NOMO-1 (cell line): ENCODE results near the gene ALG14.
"Not testable (repeated sequence)": the region's sequence is repeated elsewhere in the genome, so short reads cannot be mapped to it uniquely, and the experiment has no call there.

Experiments used
- DNase-seq, 2 experiments: peaks; one replicate each; lab custom pipeline; 2025; ENCODE audit not compliant: unreplicated experiment in 2 of 2; lab: John Stamatoyannopoulos, UW

Gene ALG14, protein sequence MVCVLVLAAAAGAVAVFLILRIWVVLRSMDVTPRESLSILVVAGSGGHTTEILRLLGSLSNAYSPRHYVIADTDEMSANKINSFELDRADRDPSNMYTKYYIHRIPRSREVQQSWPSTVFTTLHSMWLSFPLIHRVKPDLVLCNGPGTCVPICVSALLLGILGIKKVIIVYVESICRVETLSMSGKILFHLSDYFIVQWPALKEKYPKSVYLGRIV

DNA sequence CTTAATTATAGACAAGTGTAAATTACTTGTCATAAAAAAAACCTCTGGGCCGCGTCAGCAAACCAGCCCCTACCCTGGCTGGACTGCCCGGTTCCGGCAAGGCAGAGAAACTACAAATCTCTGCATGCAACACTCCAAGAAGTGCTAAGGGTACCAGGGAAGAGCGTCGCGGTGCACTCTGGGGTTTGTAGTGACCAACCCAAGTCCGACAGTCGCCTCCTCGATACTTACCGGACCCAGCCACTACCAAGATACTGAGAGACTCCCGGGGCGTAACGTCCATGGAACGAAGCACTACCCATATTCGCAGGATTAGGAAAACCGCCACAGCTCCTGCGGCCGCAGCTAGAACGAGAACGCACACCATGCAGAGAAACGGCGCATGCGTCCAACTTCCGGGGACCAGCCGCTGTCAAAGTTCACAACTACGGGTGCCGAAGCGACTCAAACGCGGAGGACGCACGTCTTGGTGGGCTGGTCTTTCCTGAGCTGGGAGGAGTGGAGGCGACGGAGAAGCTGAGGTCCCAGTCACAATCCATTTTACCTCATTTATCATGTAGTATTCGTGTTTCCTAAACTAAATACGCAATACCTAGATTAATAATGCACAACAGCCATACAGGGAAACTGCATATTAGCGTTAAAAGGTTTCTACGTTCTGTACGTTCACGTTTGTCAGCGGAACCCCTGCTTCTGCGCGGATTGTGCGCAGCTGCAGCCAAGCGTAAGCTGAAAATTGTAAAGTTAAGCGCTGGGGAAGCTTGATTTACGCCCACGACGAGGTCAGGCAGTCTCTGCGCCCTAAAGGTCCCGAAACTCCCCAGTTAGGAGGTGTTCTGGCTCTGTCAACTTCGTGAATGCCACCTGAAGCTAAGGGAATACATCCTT is at the start of gene ALG14:
ALG14 (minus strand) TSS at position 420 of the 888 bp plus-strand sequence; CDS start at position 367, 53 bp downstream.
- DNase-seq, result peak; percentile 87 to 90

DNA sequence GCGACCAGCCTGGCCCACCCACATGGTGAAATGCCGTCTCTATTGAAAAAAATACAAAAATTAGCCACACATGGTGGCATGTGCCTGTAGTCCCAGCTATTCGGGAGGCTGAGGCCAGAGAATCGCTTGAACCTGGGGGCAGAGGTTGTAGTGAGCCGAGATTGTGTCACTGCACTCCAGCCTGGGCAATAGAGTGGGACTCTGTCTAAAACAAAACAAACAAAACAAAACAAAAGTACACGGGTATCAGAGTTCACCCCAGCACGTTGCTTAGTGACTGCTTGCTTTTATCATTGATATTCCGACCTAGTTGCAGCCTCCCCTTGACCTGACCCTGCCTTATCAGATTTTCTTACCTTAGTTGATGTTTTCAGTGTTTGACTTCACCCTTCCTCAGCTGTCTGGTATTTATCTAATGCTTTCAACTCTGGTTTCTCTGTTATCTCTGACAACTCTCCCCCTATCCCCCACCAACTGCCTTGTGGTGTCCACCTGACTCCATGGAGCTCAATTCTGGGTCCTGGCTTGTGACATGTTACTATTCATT is 49.5 kb upstream of the ALG14 start:
- no peak for DNase-seq

DNA sequence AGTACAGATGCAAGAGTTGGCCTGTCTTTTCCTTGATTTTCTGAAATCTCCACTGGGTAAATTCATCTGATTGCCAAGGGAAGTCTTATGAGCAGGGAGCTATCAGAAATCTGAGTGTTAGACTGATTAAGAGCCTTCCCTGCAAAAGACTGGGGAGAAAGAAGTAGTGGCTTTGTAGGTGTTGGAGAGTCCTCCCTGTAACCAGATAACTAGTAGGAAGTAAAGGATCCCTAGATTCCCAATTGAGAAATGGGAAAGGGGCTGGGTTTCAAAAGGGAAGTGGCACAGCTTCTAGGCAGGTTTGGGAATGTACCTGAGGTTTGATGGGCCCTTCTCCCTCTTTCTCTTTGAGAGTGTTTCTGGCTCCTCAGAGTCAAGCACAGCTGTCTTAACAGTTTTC is 46.5 kb upstream of the ALG14 start:
- no peak for DNase-seq

DNA sequence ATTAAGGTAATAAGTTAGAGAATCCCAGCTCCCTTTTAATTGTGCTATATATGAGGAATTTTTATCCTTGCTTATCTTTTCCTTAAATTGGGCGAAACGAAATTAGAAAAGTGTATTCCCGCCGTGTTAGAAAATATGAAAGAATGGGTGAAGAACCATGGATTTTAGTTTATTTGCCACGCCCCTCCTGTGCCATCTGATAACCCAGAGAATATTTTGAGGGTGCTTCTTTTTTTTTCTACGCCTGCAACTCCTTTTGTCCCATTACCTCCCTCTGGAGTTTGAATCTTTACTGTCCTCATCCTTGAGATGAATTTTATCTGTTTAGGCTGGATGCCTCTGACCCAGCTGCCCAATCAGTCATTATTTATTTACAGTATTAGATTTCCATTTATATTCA is 46.0 kb upstream of the ALG14 start:
- no peak for DNase-seq

DNA sequence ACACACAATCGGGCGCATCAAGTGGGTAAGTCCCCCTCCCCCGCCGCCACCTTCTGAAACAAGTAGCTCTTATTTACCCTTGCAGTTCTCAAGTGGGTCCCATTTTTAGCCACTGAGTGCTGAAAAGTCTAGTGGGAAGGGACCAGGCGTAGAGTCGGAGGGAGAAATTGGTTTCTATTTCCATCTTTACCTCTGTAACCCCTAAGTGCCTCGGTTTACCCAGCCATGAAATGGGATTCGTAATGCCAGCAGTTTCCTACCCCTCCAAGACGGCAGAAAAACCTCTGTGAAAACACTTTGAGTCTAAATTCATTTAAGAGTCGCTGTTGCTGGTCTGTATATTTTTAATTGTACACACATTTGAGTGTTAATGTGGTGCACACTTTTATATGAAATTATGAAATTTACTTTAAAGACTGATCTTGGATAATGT is 45.3 kb upstream of the ALG14 start:
- DNase-seq, result no peak

DNA sequence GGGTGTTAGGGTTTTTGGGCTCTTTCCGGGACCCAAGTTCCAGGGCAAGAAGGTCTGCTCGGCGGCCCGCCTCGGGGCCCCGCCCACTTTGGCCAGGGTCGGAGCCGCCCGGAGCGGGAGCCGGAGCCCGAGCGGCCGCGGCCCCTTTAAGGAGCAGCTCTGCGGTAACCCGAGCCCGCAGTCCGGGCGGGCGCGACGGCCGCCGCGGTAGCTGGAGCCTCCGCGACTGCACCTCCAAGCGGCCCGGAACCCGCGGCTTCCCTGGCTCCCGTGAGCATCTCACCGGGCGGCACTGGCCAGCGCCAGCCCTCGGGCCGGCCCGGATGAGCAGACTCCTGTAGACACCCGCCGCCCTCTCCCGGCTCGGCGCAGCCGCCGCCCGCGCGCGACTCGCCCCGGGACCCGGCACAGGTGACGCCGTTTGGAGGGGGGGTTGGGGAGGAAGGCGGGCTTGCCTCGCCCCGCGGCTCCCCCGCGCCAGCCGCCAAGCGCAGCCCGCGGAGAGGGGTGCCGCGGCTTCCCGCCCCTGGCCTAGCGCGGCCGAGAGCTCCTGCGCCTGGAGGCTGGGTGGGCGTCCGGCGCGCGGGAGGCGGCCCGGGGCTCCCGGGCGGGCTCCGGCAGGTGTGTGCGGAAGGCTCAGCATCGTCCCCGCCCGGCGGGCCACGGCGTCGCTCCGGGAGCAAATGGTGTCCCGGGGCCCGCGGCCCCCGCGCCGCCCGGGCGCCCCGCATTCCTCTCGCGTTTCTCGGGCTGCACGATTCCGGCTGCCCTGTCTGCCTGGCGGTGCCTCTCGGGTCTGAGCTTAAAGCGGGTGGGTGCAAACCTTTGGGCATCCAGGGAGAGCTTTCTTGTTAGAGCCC is 44.7 kb upstream of the ALG14 start, which contains the start of gene TLCD4:
TLCD4 (plus strand) TSS at position 149 of the 860 bp plus-strand sequence. CDS start 26,547 bp downstream, outside the sequence.
- no peak for DNase-seq

DNA sequence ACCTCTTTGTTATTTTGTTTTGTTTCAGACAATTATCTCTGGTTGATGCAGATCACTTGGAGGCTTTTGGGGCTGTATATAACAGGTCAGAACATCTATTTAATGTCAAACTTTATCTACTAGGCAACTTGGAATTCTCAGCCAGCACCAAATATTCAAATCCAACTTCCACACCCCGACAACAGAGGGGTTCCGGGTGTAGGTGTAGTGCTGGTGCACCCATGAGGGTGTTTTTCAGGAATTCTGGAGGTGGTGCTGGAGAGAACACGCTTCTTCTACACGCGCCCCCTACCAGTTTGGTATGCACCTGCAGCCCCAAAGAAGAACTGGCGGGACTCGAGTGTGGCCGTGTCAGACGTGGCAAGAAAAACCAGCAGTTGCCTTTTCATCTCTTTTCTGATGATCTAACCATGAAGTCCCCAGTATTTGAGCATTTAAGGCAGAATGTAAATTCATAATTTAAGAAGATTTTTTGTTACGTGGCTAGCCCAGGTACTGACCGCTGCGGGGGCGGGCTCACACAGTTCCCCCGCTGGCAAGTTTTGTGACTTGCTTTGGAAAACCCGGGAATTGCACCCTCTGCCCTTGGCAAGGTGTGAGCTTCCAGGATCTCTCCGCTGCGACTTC is 43.9 kb upstream of the ALG14 start:
- peak; percentile 60 to 61 for DNase-seq

DNA sequence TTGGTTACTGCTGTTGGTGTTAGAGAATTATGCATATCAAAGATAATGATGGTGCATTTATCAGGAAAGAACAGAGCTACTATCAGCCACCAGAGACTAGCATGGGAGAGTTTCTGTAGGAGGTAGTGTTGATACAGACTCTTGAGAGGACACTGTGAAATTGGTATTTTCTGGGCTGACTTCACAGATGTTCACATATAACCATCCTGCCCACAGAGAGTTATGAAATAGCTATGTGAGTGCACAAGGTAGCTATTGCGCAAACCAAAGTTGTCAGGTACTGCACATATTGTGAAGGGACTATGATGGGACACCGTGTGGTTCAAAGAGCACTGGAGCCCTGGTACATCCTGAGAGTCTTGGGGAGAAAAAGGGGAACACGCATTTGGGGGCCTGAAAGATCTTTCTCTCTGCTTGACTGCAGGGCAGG is 43.0 kb upstream of the ALG14 start:
- no peak for DNase-seq

DNA sequence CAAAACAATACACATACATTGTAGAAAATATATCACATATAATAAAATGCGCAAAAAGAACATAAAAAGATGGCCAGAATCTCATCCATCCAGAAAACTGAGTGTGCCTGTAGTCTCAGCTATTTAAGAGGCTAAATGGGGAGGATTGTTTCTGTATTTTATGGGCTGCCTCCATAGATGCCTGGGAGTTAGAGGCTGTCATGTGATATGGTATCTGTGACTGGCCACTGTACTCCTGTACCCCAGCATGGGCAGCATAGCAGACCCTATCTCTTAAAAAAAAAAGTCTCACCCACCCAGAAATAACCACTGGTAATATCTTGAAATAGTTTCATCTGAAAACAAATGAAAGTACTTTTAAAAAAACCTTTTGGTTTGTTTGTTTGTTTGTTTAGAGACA is 40.9 kb upstream of the ALG14 start:
- no peak for DNase-seq

DNA sequence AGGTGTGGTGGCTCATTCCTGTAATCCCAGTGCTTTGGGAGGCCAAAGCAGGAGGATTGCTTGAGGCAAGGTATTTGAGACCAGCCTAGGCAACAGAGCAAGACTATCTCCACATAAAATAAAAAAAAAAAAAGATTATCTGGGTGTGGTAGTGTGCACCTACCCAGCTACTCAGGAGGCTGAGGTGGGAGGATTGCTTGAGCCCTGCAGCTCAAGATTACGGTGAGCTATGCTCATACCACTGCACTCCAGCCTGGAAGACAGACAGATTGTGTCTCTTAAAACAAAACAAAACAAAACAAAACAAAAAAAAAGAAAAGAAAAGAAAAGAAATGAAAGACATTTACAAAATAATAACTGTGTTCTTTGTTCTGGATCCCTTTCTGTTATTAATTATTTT is 38.3 kb upstream of the ALG14 start:
- DNase-seq, result no peak

DNA sequence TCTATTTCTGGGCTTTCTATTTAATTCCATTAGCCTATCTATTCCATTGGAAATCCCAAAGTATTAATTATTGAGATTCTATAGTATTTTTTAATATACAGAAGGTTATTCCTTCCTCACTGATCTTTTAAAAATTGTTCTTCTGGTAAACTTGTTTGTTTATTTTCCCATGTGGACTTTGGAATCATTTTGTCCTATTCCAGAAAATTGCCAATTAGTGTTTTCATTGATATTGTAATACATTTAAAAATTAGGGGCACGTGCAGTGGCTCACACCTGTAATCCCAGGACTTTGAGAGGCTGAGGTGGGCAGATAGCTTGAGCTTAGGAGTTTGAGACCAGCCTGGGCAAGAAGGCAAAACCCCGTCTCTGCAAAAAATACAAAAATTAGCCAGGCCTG is 36.0 kb upstream of the ALG14 start:
- no peak for DNase-seq

DNA sequence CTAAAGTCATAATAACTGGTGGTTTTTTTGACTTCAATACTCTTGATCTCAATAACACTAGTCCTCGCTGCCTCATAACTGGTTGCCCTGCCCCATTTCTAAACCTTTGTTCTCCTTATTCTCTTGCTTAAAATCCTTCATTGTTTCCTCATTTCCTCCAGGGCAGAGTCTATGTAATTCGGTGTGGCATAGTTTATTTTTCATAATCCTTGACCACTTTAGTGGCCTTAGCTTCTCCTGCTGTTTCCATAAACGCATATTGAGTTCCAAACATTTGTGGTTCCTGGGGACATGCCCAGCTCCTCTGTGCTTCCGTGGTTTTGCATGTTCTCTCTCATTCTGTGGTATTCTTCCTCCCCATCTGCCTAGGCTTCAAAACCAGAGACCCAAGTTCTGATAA is 25.4 kb upstream of the ALG14 start:
- DNase-seq, result peak; percentile 30 to 57

DNA sequence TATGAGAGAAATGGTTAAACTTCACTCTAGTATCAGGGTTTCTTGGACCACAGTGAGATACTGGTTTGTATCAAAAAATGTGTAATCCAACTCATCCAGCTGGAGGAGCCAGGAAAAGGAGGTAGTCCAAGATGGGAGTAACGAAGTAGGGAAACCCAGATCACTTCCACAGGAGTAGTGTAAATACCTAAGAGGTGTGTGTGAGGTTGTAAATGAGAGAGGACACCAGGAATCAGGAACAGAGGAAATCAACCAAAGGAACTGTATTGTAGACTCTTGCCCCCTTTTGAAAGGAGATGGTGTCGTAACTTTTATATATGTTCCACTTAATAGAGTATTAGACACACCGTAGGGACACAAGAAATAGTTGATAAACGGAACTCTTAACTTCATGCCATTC is 24.7 kb upstream of the ALG14 start:
- DNase-seq, result no peak

DNA sequence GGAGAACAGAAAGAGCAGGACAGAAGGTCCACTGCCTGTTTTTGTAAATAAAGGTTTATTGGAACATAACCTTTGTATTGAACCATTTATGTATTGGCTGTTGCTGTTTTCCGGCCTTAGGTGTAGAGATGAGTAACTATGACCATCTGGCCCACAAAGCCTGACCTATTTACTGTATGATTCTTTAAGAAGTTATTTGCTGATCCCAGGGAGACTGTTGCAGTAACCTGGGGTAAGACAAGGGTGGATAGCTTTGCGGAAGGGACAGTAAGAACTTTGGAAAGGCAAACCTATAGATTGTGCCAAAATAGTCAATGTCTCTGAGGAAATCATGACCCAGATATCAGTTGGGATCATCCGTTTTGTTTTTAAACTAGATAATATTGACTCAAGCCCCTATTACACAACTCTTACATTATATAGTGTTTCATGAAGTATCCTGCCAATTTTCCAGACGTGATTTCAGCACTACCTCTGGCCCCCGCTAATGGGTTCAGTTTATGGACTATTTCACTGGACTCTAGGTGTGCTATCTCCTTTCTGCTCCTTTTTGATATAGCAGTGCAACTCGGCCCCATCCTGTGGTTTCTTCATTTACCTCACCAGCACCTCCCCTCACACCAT is 23.6 kb upstream of the ALG14 start:
- DNase-seq, result no peak

DNA sequence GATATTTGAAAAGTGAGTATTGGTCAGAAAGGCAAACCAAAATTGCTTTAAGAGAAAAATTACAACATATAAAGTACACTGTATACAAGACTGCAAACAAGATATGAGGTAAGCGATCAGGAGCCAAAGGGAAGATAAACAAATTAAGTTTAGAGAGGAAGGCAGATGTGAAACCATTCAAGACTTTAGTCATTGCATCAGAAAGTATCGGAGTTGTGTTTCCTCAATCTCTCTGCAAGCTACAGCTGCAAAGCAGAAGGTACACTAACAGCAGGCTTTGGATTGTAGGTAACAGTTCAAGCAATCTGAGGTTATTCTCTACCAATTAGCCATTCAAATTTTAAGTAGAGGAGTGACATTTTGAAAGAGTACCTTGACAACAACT is 23.1 kb upstream of the ALG14 start:
- DNase-seq, result peak; percentile 68 to 93

DNA sequence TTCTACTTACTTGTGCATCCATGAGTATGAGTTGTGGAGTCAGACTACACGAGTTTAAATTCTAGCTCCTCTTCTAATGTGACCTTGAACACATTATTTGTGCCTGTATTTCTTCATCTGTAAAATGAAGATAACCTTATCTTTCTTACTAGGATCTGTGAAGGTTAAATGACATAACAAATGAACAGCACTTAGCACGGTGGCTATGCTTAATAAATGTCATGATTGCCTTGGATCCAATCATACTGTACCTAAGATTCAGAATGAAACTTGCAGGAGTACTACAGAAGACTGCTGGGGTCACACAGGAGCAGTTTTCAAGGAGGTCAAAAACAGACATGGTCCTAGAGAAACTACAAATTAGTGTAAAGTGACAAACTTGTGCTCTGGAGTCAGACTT is 22.2 kb upstream of the ALG14 start:
- DNase-seq, result no peak

DNA sequence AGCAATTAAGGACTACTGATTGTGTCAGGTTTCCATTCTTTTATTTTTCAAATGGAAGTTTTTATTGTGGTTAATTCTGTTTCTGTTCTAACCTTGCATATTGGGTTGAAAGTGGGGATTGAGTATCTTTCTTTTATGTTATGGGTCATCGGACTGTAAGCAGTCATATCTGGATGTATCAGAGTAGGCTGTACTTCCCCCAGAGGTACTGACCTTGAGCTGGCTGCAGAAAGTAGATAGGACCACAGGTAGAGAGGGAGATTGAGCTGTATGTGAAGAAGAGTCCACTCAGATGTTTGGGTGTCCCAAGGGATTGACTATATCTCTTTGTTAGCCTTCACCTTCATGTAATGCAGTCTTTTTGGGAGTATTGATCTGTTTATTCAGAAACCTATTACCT is 20.5 kb upstream of the ALG14 start:
- no peak for DNase-seq

DNA sequence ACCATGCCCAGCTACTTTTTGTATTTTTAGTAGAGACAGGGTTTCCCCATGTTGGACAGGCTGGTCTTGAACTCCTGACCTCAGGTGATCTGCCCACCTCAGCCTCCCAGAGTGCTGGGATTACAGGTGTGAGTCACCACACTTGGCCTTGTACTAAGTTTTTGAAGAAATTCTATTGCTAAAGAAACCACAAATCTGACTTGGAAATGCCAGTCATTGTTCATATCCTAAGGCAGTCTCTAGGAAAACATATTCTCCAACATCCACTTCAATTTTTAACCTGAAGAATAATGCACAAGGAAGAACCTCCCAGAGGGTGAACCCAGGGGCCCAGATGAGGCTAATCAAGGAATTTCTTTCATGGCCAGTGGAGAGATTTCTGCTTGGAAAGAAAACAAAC is 20.1 kb upstream of the ALG14 start:
- not testable (repeated sequence) for DNase-seq

DNA sequence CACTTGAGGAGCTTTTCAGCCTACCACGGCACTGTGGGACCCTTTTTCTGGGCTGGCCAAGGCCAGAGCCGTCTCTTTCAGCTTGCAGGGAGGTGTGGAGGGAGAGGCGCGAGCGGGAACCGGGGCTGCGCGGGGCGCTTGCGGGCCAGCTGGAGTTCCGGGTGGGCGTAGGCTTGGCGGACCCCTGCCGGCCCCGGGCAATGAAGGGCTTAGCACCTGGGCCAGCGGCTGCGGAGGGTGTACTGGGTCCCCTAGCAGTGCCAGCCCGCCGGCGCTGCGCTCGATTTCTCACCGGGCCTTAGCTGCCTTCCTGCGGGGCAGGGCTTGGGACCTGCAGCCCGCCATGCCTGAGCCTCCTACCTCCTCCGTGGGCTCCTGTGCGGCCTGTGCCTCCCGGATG is 18.5 kb upstream of the ALG14 start:
- DNase-seq, result not testable (repeated sequence)
